Lung (tissue), 12 donors: ENCODE results near the gene C10orf105. TPM values are rescaled to one million over a fixed set of nuclear protein-coding genes. Genes with fewer than 3 reads are reported as not detected.

Source experiments
- ATAC-seq: fragments of 200-7000 bp; cut with Tn5 transposase; one replicate; pipeline ENCODE4 v1.9.1; 2020; ENCODE audit warnings: moderate number of reproducible peaks; ENCODE audit not compliant: insufficient read depth, low FRiP score
- DNase-seq, 3 donors: peaks; one replicate each; pipeline ENCODE4 v3.0.0-alpha.2; 2013 to 2017
- H3K27ac ChIP-seq, 2 donors: one replicate each; pipeline ENCODE4 v1.5.1; 2013; ENCODE audit warnings: mild to moderate bottlenecking in 2 of 2, moderate library complexity in 2 of 2, control low read depth in 1 of 2, inconsistent platforms in 1 of 2, low read depth in 1 of 2, low read length in 1 of 2
- H3K27me3 ChIP-seq, 3 donors: one replicate each; pipeline ENCODE4 v1.5.1; 2013; ENCODE audit warnings: low read length in 2 of 3; ENCODE audit not compliant: control insufficient read depth in 3 of 3, insufficient read depth in 3 of 3
- H3K36me3 ChIP-seq, 4 donors: one replicate each; pipeline ENCODE4 v1.5.1; 2013; ENCODE audit warnings: low read length in 4 of 4, mild to moderate bottlenecking in 1 of 4, moderate library complexity in 1 of 4; ENCODE audit not compliant: control insufficient read depth in 4 of 4, insufficient read depth in 4 of 4
- H3K4me1 ChIP-seq, 5 donors: one replicate each; pipeline ENCODE4 v1.5.1; 2013; ENCODE audit warnings: low read length in 5 of 5, mild to moderate bottlenecking in 2 of 5, moderate library complexity in 1 of 5; ENCODE audit not compliant: control insufficient read depth in 5 of 5, insufficient read depth in 5 of 5
- H3K4me3 ChIP-seq: one replicate; pipeline ENCODE4 v1.5.1; 2013; ENCODE audit warnings: mild to moderate bottlenecking, control low read depth, moderate library complexity
- H3K9ac ChIP-seq, 2 donors: one replicate each; pipeline ENCODE4 v1.5.1; 2013; ENCODE audit warnings: low read length in 2 of 2, control low read depth in 1 of 2; ENCODE audit not compliant: insufficient read depth in 1 of 2
- H3K9me3 ChIP-seq, 4 donors: one replicate each; pipeline ENCODE4 v1.5.1; 2013; ENCODE audit warnings: low read length in 3 of 4, mild to moderate bottlenecking in 1 of 4, moderate library complexity in 1 of 4; ENCODE audit not compliant: control insufficient read depth in 4 of 4, insufficient read depth in 3 of 4
- CTCF ChIP-seq: IDR thresholded peaks from 2 replicates; pipeline ENCODE4 v1.5.1; 2012; ENCODE audit warnings: mild to moderate bottlenecking; ENCODE audit errors: control extremely low read depth, extremely low read depth
- WGBS, 2 donors: extraction: QIAGEN DNeasy Blood & Tissue Kit; methylation state at CpG; one replicate each; pipeline ENCODE4 v1.1.7; 2013; 5-methylcytosine and 5-hydroxymethylcytosine counted together
- polyA plus RNA-seq, 2 donors: library from polyadenylated mRNA; stranded (reverse); fragments of 200-250 nt; gene quantifications; one replicate each; pipeline ENCODE4 v1.2.1, GENCODE V29; 2013
- total RNA-seq, 2 donors: library from RNA; depleted of rRNA in 1 of 2; stranded (reverse); fragments of >200 nt in 1 of 2; gene quantifications; one replicate each; pipeline ENCODE4 v1.2.1, GENCODE V29; 2014 to 2021
- donor health status: control.
- donor health status: control.
- donor health status: Bipolar disorder and iron deficiency.
- donor health status: healthy.
- donor health status: DM: yes; HTN: yes; CAD: no.

Gene C10orf105
- total and polyA plus RNA-seq, 4 donors, result 0.14 to 0.58 (median 0.27) TPM

- Histone ChIP-seq H3K4me1 (peaks cover 0 to 11% (median 4%) of the 10 kb centered on the region in 5 donors), H3K4me3 (no peak overlapping the region), H3K27ac (no peak overlapping the region), H3K9me3 (no peaks in the 10 kb centered on the region), H3K9ac (no peak overlapping the region), H3K27me3 (peaks cover 0 to 4% (median 0%) of the 10 kb centered on the region in 3 donors), H3K36me3 (no peaks in the 10 kb centered on the region)
- ATAC-seq, result no peak
- TF ChIP-seq CTCF, result no peak
- no peak for DNase-seq
- WGBS, 2 donors, result 95 to 96% methylated on average over 18 of the region's 18 CpGs
These were observed 14.8 kb downstream of the C10orf105 start for GRCh38 chr10:71704816-71705215.

DNA sequence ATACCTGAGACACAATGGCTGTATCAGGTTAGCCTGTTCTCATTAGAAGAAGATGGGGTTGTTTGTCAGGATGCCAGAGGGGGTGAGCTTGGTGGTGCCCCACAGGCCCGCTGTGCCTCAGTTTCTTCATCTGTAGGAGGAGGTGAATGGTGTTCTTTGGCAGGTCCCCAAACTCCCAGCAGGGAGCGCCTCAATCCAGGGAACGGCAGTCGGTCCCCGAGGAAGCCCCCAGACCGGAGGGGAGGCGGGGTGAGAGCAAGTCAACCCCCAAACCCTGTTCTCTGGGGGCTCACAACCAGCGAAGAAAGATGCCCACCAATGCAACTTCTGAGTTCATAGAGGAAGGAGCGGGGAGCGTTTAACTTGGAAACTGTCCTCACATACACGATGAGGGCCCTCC is 16.0 kb downstream of the C10orf105 start:
- peaks cover 0 to 11% (median 4%) of the 10 kb centered on the region in 5 donors for H3K4me1 ChIP-seq
- TF ChIP-seq CTCF, result no peak
- DNase-seq (no peak), ATAC-seq (no peak)
- no peaks in the 10 kb centered on the region for H3K9me3 ChIP-seq
- no peak overlapping the region for H3K9ac ChIP-seq
- 88 to 90% methylated on average over 11 of the region's 11 CpGs for WGBS, 2 donors
- H3K4me3 ChIP-seq, result no peak overlapping the region
- H3K36me3 ChIP-seq, result no peaks in the 10 kb centered on the region
- H3K27me3 ChIP-seq, result no peaks in the 10 kb centered on the region
- no peak overlapping the region for H3K27ac ChIP-seq

- Histone ChIP-seq H3K4me3 (no peak overlapping the region), H3K9me3 (no peaks in the 10 kb centered on the region), H3K27me3 (no peaks in the 10 kb centered on the region), H3K9ac (no peak overlapping the region), H3K4me1 (peaks cover 0 to 11% (median 4%) of the 10 kb centered on the region in 5 donors), H3K27ac (no peak overlapping the region), H3K36me3 (no peaks in the 10 kb centered on the region)
- 69 to 72% methylated on average over 11 of the region's 11 CpGs for WGBS, 2 donors
- no peak for DNase-seq
- no peak for TF ChIP-seq CTCF
- ATAC-seq, result no peak
These were observed 18.0 kb downstream of the C10orf105 start for GRCh38 chr10:71701496-71702132.
